ENCODE data around the gene SPTLC3.

Gene SPTLC3

DNA sequence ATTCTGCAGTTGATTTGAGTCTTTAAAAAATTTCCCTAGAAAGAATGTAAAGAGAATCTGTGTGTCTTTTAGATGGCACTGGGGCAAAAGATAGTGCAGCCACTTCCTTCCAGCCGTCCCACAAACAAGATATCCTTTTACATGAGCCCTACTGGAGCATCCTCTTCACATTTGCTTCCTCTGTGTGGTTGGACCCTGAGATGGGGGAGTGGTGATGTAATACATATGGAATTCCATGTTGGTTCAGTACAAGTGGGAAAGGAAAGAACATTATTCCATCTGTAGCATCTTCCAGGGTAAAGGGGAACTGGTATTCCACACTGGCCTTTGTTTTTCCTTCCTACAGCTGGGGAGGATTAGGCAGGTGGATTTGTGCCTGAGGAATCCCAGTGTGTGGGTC lies 133.4 kb downstream of the SPTLC3 start:
- no peak for DNase-seq

DNA sequence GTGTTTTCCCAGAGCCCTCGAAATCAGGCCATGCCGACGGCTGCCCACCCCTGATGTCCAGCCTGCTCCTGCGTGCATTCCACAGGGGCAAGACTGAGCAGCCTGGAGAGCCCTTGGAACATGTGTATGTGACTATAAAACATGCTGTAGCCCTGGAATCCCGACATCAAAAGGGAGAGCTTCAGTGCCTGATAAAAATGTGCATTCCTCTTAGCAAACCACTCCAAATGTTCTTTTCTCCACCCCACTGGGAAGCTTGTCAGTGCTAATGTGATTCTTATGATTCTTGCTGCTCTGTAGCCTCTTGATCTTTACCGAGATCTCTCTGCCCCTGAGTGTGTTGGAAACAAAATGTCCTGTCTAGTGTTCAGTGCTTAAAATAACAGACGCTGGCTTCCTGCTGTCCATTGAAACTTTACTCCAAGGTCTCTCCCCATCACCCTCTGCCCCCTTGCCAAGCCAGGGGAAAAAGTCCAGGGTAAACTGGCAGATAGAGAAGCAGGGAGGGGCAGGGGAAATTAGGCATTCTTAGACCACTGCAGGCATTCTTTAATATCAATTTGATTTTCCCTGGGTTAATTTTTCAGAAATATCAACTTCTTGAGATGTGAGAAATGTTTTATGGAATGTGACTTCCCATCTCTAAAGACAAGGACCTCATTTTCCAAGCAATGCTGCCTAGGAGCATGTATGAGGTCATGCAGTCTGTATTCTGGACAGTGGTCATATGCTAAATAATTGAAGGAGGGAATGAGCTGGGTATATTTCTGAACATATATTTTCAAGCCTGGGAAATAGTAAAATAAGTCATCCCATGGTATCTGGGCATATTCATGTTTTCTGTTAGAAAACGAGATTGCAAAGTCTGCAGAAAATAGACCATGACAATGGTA lies 138.5 kb downstream of the SPTLC3 start:
- peak; percentile 9 for DNase-seq

DNA sequence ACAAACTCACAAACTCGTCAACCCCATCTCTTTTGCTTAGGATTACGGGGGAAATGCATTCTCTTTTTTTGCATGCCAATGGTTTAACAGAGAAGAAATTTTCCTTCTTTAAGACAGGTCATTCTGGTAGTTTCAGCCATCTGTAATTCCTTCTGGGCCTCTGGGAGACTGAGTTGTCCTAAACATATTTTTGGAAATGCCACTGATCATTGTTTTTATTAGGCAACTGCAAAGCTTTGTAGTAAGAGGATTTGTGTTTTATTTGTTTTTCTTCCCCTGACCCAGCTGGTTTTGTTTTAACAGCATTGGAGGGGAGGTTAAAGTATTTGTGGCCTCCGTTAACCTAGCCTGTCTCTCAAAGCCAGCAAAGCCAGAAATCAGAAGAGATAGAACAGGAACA lies 139.2 kb downstream of the SPTLC3 start:
- DNase-seq = no peak

DNA sequence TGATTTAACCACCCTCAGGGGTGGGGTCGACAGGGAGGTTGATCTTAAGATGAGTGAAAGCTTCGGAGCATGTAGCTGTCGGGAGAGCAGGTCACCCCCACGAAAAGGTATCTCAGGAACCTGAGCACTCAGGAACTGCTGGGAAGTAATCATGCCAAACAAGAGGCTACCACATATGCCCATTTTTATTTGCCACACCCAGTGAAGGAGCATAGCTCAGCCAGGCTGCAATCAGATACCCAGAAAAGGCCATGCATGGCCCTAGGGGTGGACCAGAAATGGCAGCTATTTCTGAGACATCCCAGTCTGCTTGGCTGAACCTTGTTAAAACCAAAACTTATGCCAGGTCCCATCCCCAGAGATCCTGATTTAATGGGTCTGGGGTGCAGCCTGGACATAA lies 139.6 kb downstream of the SPTLC3 start:
- DNase-seq = no peak

DNA sequence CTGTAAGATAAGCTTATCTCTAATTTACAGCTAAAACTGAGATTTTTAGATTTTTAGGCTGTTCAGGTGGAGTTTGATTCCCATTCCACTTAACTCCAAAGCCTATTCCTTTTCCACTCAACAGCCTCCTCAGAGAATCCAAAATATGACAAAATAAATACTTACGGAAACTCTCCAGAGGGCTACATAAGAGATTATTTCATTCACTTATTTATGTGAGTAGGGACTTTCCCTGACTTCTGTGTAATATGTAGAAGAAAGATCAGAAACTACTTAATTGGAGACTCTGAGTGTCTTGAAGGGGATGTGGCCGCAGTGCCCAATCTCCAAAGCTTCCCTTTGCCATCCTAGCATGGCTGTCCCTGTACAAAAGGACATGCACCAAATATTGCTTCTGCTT lies 140.2 kb downstream of the SPTLC3 start:
- no peak for DNase-seq

DNA sequence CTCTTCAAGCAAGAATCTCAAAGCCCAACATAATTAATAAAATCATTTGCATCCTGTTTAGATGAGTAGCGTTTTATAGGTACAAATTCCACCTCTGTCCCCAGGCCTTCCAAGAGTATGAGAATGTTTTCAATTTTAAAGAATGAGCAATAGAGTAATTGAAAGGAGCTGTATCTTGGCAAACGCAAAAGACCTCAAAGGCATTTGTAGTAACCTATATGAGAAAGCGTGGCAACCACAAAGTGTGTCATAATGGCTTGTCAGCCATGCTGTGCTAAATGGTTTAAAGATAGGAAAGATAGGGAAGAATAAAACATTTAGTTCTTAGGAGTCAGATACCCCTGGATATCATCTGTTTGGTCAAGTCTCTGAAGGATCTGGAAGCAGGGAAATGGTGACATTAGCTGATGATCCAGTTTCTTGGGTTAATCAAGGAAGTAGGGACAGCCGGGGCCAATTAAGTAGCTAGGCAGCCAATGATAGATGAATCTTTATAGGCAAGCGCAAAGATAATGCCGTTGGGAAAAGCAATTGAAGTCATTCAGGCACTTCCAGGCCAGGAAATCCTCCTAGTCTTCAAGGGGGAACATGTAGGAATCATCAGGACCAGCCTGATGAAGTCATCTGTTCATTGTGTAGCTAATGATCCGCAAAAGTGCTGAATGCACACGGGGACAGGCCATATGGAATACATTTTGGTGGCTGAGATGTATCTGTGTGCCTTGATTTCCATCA lies 140.8 kb downstream of the SPTLC3 start:
- DNase-seq = no peak

DNA sequence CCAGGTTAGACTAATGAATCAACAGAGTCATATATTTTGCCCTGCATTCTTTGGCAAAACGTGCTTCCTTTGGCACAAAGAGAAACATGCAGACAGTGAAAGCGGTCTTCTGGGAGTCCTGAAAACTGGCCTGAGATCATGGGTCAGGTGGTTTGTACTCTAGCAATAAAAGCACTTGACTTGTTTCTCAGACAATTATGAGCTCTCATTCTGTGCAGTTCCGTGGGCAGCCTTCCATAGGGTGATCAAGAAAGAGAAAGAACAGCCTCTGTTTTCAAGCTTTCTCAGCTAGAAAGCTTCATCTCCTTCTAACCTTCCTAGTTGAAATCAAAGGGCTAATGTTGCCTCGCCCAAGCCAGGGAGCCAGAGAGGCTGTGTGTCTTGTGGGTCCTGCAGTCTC lies 149.6 kb downstream of the SPTLC3 start:
- DNase-seq = peak; percentile 10

- DNase-seq = no peak
Observed at GRCh38 chr20:13159889-13160288, 151.1 kb downstream of the SPTLC3 start.

- no peak for DNase-seq
Observed at GRCh38 chr20:13165203-13165602, 156.4 kb downstream of the SPTLC3 start.

- DNase-seq = peak; percentile 7
Observed at GRCh38 chr20:13166011-13166410, 157.2 kb downstream of the SPTLC3 start.

DNA sequence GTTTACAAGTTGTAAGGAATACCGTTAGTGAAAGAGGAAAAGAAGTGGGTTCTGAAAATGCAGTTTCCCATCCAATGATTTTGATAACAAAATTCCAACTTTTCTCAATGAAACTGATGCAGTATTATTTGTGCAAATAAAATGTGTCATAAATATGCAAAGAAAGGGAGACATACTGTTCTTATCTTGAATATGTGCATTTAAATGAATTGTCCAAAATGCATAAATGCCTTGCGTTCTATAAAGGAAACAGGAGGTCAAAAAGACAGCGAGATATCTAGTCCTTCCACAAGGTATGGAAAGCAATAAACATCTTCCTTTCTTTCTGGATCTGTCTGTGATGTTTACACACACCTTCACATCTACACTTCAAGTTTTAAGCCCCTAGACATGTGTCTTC lies 157.7 kb downstream of the SPTLC3 start:
- DNase-seq = no peak

- DNase-seq = no peak
Observed at GRCh38 chr20:13169086-13169485, 160.3 kb downstream of the SPTLC3 start.

DNA sequence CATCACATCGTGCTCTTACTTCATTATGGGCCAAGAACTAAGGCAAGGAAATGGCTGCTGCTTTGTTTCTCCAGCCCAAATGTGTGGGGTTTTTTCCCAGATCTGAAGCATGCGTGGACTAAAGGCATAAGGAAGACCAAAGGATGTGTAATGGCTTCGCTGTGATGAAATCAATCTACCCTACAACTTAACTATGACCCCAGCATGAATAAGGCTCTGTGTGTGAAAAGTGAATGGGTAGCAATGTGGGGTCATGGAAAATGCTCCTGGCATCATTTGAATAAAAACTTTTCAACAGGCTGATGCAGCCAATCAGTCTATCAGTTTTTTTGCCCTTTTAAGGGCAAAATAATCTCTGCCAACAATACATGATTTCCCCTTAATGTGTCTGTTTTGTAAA lies 162.0 kb downstream of the SPTLC3 start:
- no peak for DNase-seq

- DNase-seq = no peak
Observed at GRCh38 chr20:13173201-13173600, 164.4 kb downstream of the SPTLC3 start.

- no peak for DNase-seq
Observed at GRCh38 chr20:13174402-13174801, 165.6 kb downstream of the SPTLC3 start.

DNA sequence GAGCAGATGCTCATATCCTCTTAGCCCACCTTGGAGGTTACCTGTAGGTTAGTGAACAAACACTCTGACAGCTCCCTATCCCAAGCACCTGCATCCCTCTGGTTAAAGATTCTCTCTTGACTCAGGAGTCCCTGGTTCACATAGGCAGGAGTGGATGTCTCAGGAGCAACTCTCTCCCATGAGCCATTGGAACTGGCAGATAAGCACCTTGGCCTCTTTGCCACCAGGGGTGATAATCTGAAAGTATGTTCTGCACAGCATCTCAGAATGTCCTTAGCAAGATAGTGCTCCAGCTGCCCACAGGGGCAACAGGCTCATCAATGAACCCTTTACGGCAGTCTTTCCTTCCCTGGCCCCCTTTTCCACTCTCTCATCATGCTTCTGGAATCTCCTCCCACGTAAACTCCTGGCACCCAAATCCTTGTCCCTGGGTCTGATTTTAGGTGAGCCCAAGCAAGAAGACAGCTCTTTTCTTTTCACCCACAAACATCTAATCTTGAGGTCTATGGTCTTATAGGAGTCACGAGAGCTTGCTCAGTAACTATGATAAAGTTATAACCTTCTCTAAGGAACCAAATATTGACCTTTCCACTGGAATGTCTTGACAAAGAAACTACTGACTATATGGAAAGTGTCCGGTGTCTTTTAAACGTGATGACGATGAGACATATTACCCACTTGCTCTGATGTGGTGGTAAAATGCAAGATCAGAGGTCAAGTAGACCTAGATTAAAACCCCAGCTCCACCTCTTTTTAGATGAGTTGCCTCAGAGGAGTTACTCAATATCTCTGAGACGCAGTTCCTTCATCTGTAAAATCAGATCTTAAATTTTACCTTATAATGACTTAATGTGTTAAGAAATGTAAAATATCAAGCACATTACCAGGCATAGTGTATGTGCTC lies 172.5 kb downstream of the SPTLC3 start:
- DNase-seq = no peak

DNA sequence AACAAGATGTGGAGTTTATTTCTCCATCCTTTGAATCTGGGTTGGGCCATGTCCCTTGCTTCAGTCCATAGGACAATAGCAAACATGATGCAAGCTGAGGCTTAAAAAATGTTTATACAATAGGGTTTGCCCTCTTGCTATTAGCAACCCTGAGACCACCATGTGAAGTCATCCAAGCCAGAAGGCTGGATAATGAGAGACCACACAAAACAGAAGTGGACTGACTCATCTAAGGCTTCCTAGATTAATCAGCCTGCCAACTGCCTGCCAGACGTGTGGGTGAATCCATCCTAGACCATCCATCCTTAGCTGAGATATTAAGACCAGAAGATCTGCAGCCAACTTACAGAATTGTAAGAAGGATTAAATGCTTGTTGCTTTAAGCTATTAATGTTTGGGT lies 174.2 kb downstream of the SPTLC3 start:
- no peak for DNase-seq

DNA sequence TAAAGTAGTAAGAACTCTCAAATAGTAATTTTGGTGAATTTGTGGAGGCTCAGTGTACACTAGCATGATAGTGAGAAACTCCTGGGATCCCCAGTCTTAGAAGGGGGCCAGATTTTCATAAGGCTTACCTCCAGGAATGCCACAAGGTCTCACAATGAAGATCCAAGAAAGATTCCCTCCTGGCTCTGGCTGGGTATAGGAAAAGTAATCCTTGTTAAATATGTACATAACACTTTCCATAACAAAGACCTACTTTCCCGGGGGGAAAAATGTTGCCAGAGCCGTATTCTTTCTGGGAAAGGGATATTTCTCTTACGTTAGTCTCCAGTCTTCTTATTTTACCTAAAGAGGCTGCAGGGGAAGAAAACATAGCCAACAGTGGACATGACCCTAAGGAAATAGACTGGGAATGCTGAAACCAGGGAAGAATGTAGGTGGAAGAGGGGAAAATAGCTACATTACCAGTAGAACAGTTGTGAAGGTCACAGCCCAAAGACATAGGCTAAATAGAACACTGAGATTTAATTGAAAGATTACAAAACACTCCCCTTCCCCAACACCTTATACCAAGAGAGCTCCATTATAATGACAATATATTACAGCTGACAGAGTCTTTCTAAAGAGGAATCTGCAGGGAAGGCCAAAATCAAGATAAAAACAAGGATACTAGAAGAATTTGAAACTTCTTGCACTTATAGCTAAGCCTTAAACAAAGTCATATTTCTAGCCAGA lies 177.4 kb downstream of the SPTLC3 start:
- DNase-seq = no peak

DNA sequence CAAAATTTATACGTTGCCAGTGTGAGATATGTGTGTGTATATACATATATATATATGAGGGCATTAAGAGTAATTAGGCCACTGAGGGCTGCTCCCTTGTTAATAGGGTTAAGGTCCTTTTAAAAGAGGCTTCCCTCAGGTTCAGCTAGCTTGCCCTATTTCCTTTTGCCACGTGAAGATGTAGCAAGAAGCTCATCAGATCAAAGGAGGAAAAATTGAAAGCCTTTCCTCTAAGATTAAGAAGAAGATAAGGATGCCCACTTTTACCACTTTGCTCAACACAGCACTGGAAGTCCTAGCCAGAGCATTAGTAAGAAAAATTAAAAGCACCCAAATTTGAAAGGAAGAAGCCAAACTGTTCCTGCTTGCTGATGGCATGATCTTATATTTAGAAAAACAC lies 179.1 kb downstream of the SPTLC3 start:
- no peak for DNase-seq

DNA sequence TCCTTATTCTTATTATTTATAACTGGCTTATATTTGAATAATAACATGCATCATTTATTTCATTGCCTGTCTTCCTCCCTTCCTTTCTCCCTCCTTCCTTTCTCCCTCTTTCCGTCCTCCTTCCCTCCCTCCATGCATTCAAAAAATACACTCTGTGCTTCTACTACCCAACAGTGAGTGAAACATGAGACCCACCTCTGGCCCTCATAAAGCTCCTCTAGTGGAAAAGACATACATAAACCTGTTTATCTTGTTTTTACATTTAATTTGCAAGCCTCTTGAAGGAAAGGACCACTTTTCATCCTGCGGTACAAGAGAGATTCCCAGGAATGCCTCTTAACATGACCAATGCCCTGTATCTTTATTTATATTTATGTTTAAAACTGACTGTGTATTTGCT lies 190.5 kb downstream of the SPTLC3 start:
- no peak for DNase-seq

GRCh38 chr20:13200767-13201500 lies 192.2 kb downstream of the SPTLC3 start:
- DNase-seq = peak; percentile 19

DNA sequence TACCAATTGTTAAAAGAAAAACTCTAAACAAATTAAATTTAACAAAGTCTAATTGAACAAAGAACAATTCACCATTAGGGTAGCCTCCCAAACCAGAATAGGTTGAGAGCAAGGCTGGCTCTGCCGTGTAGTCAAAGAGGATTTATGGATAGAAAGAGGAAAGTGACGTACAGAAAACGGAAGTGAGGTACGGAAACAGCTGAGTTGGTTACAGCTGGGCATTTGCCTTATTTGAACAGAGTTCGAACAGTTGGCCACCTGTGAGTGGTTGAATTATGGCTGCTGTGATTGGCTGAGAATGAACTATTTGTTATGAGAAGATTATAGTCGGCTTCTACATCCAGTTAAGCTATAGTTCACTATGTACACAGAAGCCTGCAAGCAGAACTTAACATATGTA lies 193.8 kb downstream of the SPTLC3 start:
- DNase-seq = no peak

All from retina (tissue), 1 donor.